Epithelial cell of proximal tubule (primary cell): ENCODE data around the gene PRR23C. TPM values are rescaled to one million over a fixed set of nuclear protein-coding genes. Genes with fewer than 3 reads are reported as not detected.
"Not testable (repeated sequence)": the region's sequence is repeated elsewhere in the genome, so short reads cannot be mapped to it uniquely, and the experiment has no call there.

Source experiments
- DNase-seq: peaks from one replicate; pipeline ENCODE4 v3.0.0-alpha.2; 2011; ENCODE audit warnings: low read depth
- H3K4me3 ChIP-seq: 2 replicates; pipeline ENCODE4 v1.5.1; 2011; ENCODE audit warnings: low read depth, mild to moderate bottlenecking, low read length
- total RNA-seq: library from RNA; depleted of rRNA; stranded (reverse); fragments of >200 nt; gene quantifications from 2 replicates; pipeline ENCODE4 v1.2.3, GENCODE V29; 2015
- TF ChIP-seq, protein P1 (sequence below): conservative IDR thresholded peaks from 2 replicates; pipeline ENCODE4 v1.5.1; 2012; ENCODE audit warnings: low read depth, mild to moderate bottlenecking, low read length

PRR23C gene
- total RNA-seq, 1 donor from 2014 or later = not detected

DNA sequence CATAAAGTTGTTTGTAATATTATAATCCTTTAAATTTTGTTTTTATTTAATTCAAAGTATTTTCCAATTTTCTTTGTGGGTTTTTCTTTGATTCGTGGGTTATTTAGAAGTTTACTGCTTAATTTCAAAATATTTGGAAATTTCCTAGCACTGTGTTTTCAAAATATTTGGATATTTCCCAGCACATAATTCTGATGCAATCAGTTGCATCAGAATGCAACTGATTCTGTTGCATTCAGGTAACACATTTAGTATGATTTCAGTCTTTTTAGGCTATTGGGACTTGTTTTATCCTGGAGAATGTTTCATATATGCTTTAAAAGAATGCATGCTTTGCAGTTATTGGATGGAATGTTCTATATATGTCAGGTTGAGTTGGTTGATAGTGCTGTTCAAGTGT, 18.2 kb upstream of the PRR23C start:
- TF ChIP-seq, protein P1, sequence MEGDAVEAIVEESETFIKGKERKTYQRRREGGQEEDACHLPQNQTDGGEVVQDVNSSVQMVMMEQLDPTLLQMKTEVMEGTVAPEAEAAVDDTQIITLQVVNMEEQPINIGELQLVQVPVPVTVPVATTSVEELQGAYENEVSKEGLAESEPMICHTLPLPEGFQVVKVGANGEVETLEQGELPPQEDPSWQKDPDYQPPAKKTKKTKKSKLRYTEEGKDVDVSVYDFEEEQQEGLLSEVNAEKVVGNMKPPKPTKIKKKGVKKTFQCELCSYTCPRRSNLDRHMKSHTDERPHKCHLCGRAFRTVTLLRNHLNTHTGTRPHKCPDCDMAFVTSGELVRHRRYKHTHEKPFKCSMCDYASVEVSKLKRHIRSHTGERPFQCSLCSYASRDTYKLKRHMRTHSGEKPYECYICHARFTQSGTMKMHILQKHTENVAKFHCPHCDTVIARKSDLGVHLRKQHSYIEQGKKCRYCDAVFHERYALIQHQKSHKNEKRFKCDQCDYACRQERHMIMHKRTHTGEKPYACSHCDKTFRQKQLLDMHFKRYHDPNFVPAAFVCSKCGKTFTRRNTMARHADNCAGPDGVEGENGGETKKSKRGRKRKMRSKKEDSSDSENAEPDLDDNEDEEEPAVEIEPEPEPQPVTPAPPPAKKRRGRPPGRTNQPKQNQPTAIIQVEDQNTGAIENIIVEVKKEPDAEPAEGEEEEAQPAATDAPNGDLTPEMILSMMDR = no peak
- DNase-seq = no peak
- no peak overlapping the region for H3K4me3 ChIP-seq

DNA sequence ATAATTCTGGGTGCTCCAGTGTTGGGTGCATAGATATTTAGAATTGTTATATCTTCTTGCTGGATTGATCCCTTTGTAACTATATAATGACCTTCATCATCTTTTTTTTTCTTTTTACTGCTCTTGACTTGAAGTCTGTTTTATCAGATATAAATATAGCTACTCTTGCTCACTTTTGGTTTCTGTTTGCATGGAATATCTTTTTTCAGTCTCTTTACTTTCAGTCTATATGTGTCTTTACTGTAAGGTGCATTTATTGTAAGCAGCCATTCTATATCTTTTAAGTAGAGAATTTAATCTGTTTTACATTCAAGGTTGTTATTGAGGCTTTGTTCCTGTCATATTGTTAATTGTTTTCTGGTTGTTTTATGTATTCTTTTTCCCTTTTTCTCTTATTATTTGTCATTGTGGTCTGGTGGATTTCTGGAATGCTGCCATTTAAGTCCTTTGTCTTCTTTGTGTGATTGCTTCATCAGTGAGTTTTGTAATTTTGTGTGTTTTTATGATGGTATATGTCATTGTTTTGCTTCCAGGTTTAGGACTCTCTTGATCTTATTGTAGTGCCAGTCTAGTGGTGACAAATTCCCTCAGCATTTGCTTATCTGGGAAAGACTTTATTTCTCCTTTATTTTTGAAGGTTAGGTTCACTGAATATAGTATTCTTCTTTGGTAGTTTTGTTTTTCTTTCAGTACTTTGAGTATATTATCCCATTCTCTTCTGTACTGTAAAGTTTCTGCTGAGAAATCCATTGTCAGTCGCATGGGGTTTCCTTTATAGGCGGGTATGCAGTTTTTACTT, 8.3 kb upstream of the PRR23C start:
- H3K4me3 ChIP-seq = no peak overlapping the region
- TF ChIP-seq, protein P1 = no peak

DNA sequence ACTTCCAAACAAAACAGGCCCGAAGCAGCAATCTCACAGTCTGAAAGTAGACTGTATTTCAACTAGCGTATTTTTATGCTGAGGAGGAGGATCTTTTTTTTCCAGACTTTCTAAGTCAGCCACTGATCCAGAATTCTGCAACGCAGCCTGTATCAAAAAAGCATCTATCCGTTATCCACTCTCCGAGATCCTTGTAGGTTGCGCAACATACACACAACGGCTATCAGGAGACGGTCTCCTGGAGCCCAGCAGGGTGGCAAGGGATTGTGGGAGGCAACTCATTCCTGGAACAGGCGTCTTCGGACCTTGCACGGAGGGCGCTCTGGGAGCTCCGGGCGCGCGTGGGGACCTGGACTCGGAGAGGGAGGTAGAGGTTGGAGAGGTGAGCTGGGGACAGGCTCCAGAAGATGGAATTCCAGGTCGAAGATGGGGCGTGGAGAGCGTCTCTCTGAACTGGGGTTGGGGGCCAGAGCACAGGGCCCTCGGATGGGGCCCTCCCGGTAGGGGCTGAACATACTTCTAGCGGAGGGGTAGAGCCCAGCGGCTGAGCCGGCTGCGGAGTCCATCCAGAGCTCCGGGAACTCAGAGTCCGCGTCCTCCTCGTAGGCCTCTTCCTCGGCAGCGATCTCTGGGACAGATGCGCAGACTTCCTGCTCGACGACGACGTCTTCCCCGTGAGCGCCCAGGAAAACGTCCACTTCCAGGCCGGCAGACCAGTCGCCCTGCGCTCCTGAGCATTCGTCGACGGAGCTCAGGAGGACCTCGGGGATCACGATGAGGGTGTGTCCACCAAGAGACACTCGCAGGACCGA, 932 bp downstream of the PRR23C start:
- DNase-seq = no peak
- TF ChIP-seq, protein P1 = no peak
- no peak overlapping the region for H3K4me3 ChIP-seq

More for the DNA sequence above, 8.3 kb upstream of the PRR23C start:
- no peak for DNase-seq

DNA sequence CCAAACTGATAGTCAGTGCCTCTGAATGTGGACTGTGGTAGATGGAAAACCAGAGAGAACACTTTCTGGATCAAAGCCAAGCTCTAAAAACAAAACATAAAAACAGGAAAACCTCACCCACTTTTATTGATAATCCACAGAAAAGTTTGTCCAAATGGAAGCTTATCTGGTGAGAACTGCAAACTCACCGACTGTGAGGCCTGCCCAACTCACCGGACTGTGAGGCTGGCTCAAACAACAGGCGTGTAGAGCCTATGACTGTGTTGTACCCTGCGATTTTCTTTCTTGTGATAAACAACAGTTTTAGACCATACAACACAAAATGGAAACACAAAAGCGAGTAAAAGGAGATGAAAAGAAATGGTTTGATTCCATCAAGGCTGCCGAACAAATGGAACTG, 7.2 kb downstream of the PRR23C start:
- no peak for DNase-seq
- TF ChIP-seq, protein P1 = no peak

DNA sequence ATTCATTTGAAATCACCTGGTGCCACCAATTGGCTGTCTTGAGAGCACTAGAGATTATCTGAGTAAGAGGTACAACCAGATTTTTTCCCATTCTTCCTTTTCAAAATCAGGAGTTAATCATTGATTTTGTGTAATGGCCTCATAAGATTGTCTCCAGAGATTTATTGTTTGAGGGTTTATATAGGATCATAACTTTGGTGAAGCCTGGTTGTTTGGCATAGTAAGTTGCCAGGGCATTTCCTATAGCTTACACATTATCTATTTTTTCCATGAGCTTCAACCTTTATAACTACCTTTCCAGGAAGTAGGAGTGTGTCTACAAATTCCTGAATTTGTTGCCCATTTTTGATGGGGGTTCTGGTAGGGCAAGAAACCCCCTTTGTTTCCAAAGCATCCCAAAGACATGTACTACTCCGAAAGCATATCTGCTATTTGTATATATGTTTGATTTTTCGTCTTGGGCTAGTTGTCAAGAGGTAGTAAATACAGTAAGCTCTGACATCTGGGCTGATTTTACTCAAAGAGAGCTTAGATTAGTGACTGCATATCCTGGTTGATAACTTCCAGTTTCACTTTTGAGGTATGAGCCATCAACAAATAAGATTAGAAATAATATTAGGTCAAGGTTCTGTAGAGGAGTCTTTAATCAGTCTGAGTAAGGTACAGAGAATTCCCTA, 12.2 kb downstream of the PRR23C start:
- TF ChIP-seq, protein P1 = no peak
- DNase-seq = no peak
- H3K4me3 ChIP-seq = no peak overlapping the region

More for the DNA sequence above, 7.2 kb downstream of the PRR23C start:
- no peak overlapping the region for H3K4me3 ChIP-seq

DNA sequence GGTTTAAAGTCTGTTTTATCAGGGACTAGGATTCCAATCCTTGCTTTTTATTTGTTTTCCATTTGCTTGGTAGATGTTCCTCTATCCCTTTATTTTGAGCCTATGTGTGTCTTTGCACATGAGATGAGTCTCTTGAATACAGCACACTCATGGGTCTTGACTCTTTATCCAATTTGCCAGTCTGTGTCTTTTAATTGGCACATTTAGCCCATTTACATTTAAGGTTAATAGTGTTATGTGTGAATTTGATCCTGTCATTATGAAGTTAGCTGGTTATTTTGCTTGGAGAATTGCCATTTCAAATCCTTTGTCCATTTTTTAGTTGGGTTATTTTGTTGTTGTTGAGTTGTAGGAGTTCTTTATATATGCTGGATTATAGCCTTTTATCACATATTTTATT, 14.1 kb downstream of the PRR23C start:
- DNase-seq, H3K4me3 ChIP-seq: not testable (repeated sequence)

DNA sequence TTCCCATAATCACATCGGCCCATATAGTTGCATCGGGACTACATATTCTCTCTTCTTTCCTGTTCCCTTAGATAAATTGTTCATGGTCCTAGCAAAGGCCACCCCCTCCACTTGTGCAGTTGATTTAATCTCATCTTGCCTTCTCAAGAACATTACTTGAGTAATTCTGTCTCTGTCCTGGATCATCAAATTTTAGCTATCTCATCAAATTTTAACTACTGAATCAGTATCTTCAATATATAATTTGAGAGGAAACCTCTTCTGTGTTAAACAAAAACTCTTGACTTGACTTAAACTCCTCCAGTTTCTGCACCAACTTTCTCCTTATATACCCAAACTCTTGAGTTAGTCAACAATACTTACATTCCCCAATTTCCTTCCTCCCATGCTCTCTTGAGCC, 19.7 kb downstream of the PRR23C start:
- no peak overlapping the region for H3K4me3 ChIP-seq
- TF ChIP-seq, protein P1 = no peak
- DNase-seq = no peak
